GM19328 (cell line): Measurements from ENCODE around the gene CISD1.
"Not testable (repeated sequence)": the region's sequence is repeated elsewhere in the genome, so short reads cannot be mapped to it uniquely, and the experiment has no call there.

Experiments
- ATAC-seq: cut with Tn5 transposase; IDR thresholded peaks from one replicate; pipeline ENCODE4 v1.9.1; 2021; ENCODE audit warnings: mild to moderate bottlenecking, moderate library complexity; ENCODE audit not compliant: unreplicated experiment

The CISD1 gene

GRCh38 chr10:58268946-58269781 lies at the start of gene CISD1:
Gene CISD1, plus strand, starts transcription at chr10:58269162. Its CDS starts 112 bp downstream, at chr10:58269274.
- ATAC-seq = peak; percentile 57

- ATAC-seq = no peak
Measured at GRCh38 chr10:58219875-58220274, 49.1 kb upstream of the CISD1 start.

- no peak for ATAC-seq
Measured at GRCh38 chr10:58220769-58221451, 48.1 kb upstream of the CISD1 start.

GRCh38 chr10:58225654-58226053 lies 43.3 kb upstream of the CISD1 start:
- no peak for ATAC-seq

- ATAC-seq = not testable (repeated sequence)
Measured at GRCh38 chr10:58229856-58230255, 39.1 kb upstream of the CISD1 start.

GRCh38 chr10:58237014-58237834 lies 31.7 kb upstream of the CISD1 start:
- no peak for ATAC-seq

GRCh38 chr10:58239561-58240169 lies 29.3 kb upstream of the CISD1 start:
- ATAC-seq = no peak

GRCh38 chr10:58240531-58240930 lies 28.4 kb upstream of the CISD1 start:
- ATAC-seq = no peak

- ATAC-seq = no peak
Measured at GRCh38 chr10:58241346-58241745, 27.6 kb upstream of the CISD1 start.

GRCh38 chr10:58243269-58243668 lies 25.7 kb upstream of the CISD1 start:
- ATAC-seq = no peak

- ATAC-seq = not testable (repeated sequence)
Measured at GRCh38 chr10:58243801-58244200, 25.2 kb upstream of the CISD1 start.

- not testable (repeated sequence) for ATAC-seq
Measured at GRCh38 chr10:58244242-58244641, 24.7 kb upstream of the CISD1 start.

- ATAC-seq = not testable (repeated sequence)
Measured at GRCh38 chr10:58244666-58245065, 24.3 kb upstream of the CISD1 start.

- no peak for ATAC-seq
Measured at GRCh38 chr10:58253184-58253583, 15.8 kb upstream of the CISD1 start.

- no peak for ATAC-seq
Measured at GRCh38 chr10:58254644-58255043, 14.3 kb upstream of the CISD1 start.

GRCh38 chr10:58256013-58256780 lies 12.8 kb upstream of the CISD1 start:
- not testable (repeated sequence) for ATAC-seq

- no peak for ATAC-seq
Measured at GRCh38 chr10:58258977-58259692, 9.8 kb upstream of the CISD1 start.

- ATAC-seq = no peak
Measured at GRCh38 chr10:58260334-58260733, 8.6 kb upstream of the CISD1 start.

- ATAC-seq = no peak
Measured at GRCh38 chr10:58262766-58263165, 6.2 kb upstream of the CISD1 start.
